ENCODE measurements around the gene SLC10A7.

GRCh38 chr4:146435962-146436361 is 85.8 kb downstream of the SLC10A7 start:
- TF ChIP-seq CTCF (IDR thresholded peaks at IDR 0.05 in 8 of 11, conservative IDR thresholded peaks at IDR 0.05 in 3 of 11) (no peak), POLR2AphosphoS5 (IDR thresholded peaks at IDR 0.05) (no peak), POLR2A (IDR thresholded peaks at IDR 0.05) (no peak)
